CD4-positive, CD25-positive, alpha-beta regulatory T cell (primary cell): ENCODE data around the gene DOCK1. TPM values are rescaled to one million over a fixed set of nuclear protein-coding genes. Genes with fewer than 3 reads are reported as not detected.

ENCODE experiments used
- ATAC-seq, 2 donors: fragments of 150-1000 bp; cut with Tn5 transposase; one replicate each; pipeline ENCODE4 v1.10.0; 2021; ENCODE audit warnings: low read depth in 2 of 2, moderate number of reproducible peaks in 2 of 2, moderate library complexity in 1 of 2
- DNase-seq, 3 donors: peaks; one replicate each; pipeline versions ENCODE4 v3.0.0 to v3.0.0-alpha.2; 2012 to 2022; ENCODE audit warnings: mixed read lengths in 1 of 3
- H3K27ac ChIP-seq: one replicate; pipeline ENCODE4 v1.7.0; 2013; ENCODE audit warnings: mild to moderate bottlenecking, low read length; ENCODE audit not compliant: insufficient read depth, poor library complexity, severe bottlenecking
- H3K27me3 ChIP-seq: one replicate; pipeline ENCODE4 v1.7.0; 2013; ENCODE audit warnings: low read length; ENCODE audit not compliant: control insufficient read depth, insufficient read depth
- H3K36me3 ChIP-seq: one replicate; pipeline ENCODE4 v1.7.0; 2013; ENCODE audit warnings: mild to moderate bottlenecking, low read length, moderate library complexity; ENCODE audit not compliant: control insufficient read depth, insufficient read depth
- H3K4me1 ChIP-seq: 2 replicates; pipeline ENCODE4 v1.7.0; 2013; ENCODE audit warnings: mild to moderate bottlenecking, low read length; ENCODE audit not compliant: insufficient read depth, control insufficient read depth, poor library complexity, severe bottlenecking
- H3K4me3 ChIP-seq: one replicate; pipeline ENCODE4 v1.7.0; 2013; ENCODE audit warnings: low read depth, mild to moderate bottlenecking, low read length, moderate library complexity
- H3K9me3 ChIP-seq, 2 experiments: 1 replicate in 1 of 2; 2 replicates in 1 of 2; pipeline ENCODE4 v1.7.0; 2013; ENCODE audit warnings: low read length in 2 of 2, mild to moderate bottlenecking in 1 of 2, moderate library complexity in 1 of 2; ENCODE audit not compliant: control insufficient read depth in 2 of 2
- H3K27ac Mint-ChIP-seq, 3 donors: one replicate each; pipeline ENCODE4 v1.8.0; 2020 to 2022; ENCODE audit warnings: mild to moderate bottlenecking in 3 of 3, mixed read lengths in 3 of 3, moderate library complexity in 2 of 3
- H3K27me3 Mint-ChIP-seq: one replicate; pipeline ENCODE4 v1.8.0; 2022; ENCODE audit warnings: mild to moderate bottlenecking, mixed read lengths
- H3K36me3 Mint-ChIP-seq: one replicate; pipeline ENCODE4 v1.8.0; 2020; ENCODE audit warnings: mixed read lengths
- H3K4me1 Mint-ChIP-seq, 4 donors: one replicate each; pipeline ENCODE4 v1.8.0; 2020 to 2022; ENCODE audit warnings: mixed read lengths in 4 of 4, mild to moderate bottlenecking in 1 of 4
- H3K4me3 Mint-ChIP-seq, 4 donors: one replicate each; pipeline ENCODE4 v1.8.0; 2020 to 2022; ENCODE audit warnings: mild to moderate bottlenecking in 4 of 4, mixed read lengths in 4 of 4, moderate library complexity in 3 of 4
- H3K9me3 Mint-ChIP-seq, 7 donors: one replicate each; pipeline ENCODE4 v1.8.0; 2020 to 2022; ENCODE audit warnings: mixed read lengths in 7 of 7, mild to moderate bottlenecking in 3 of 7, moderate library complexity in 2 of 7
- polyA plus RNA-seq, 4 donors: library from polyadenylated mRNA; unstranded; fragments of 300-500 nt; fragmentation: Illumina TruSeq; gene quantifications; one replicate each; pipeline ENCODE4 v1.2.3, GENCODE V29; 2021
- total RNA-seq: library from RNA; stranded (reverse); gene quantifications from one replicate; pipeline ENCODE4 v1.2.3, GENCODE V29; 2022

The DOCK1 gene
- total and polyA plus RNA-seq, 5 donors from 2014 or later = 0.20 TPM; not detected in 4

DNA sequence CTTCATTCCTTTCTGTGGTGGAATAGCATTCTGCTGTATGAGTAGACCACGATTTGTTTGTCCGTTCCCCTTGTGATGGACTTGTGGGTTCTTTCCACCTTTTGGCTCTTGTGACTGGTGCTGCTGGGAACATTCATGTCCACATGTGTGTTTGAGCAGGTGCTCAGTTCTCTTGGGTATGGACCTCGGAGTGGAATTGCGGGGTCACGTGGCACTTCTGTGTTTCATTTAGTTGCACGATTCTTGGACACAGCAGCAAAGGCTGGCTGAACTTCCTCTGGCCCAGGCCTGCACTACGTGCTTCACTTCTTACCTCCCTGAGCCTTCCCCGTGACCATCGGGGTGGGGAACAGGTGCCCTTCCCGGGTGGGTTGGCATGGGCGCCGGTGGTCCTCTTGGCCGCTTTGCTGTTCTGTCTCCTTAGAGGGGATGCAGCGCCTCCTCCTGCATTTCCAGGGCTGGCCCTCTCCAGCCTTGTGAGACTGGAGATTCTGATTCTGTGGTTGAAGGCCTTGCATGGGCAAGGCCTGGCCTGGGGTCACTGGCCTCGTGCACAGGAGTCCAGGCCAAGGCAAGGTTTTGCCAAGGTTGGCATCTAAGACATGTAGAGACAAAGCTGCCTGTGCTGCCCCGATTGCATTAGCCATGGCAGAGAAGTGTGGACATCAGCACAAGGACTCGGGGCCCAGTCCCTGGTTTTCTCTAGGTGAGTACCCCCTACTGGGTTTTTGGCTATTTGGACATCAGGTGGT, 25.1 kb downstream of the DOCK1 start:
- Mint-ChIP-seq H3K27ac (no peak overlapping the region), H3K4me1 (no peaks in the 10 kb centered on the region), H3K4me3 (no peak overlapping the region), H3K27me3 (no peaks in the 10 kb centered on the region), H3K9me3 (peaks cover 0 to 7% (median 0%) of the 10 kb centered on the region in 7 donors), H3K36me3 (no peaks in the 10 kb centered on the region)
- H3K27ac ChIP-seq = no peak overlapping the region
- H3K27me3 ChIP-seq = no peaks in the 10 kb centered on the region
- no peaks in the 10 kb centered on the region for H3K9me3 ChIP-seq
- ATAC-seq = no peak
- H3K36me3 ChIP-seq = no peaks in the 10 kb centered on the region
- DNase-seq = no peak
- no peak overlapping the region for H3K4me3 ChIP-seq
- no peaks in the 10 kb centered on the region for H3K4me1 ChIP-seq

DNA sequence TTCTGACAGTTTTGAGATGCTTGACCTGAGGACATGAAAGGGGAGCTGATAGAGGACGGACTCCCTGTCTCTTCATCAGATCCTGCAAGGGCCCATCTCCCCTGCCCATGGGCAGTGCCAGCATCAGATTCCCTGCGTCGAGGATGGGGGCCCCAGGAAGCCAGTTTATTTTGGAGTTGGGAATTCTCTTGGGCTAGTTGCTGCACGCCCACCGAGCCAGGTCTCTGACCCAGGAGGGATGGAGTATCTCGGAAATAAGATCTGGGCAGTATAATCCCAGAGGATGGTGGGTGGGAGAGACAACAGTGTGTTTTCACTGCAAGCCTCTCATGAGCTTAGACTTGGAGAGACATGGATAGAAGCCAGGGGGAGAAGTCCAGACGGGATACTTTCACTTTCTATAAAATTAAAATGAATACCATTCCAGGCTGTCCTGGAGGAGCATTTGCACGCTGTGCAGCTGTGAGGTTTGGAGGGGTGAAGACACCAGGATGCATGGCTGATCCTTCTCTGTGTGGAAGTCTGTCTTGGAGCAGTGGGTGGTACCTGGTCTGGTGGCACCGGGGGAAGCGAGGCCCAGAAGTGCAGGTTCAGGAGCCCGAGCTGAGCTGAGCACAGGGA, 25.8 kb downstream of the DOCK1 start:
- Mint-ChIP-seq H3K27me3 (no peaks in the 10 kb centered on the region), H3K36me3 (no peaks in the 10 kb centered on the region), H3K9me3 (peaks cover 0 to 9% (median 0%) of the 10 kb centered on the region in 7 donors), H3K4me3 (no peak overlapping the region), H3K27ac (no peak overlapping the region), H3K4me1 (no peaks in the 10 kb centered on the region)
- DNase-seq = no peak
- Histone ChIP-seq H3K36me3 (no peaks in the 10 kb centered on the region), H3K4me1 (no peaks in the 10 kb centered on the region), H3K4me3 (no peak overlapping the region), H3K9me3 (no peaks in the 10 kb centered on the region), H3K27me3 (no peaks in the 10 kb centered on the region), H3K27ac (no peak overlapping the region)
- ATAC-seq = no peak

DNA sequence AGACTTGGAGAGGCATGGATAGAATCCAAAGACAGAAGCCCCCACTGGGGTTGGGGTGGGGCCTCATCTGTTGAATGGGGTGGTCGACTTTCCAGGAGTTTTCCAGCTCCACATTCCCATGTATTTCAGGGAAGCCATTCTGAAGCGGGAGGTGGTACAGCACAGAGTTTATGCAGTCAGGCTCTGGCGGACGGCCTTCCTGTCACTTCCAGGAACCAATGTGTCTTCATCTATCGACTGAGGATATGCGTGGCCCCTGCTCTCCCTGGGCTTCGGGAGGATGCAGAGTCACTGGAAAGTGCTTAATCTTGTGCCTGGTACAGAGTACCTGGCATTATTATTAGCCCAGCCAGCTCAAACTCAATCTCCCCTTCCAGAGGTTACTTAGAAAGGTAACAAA, 26.3 kb downstream of the DOCK1 start:
- Mint-ChIP-seq H3K27me3 (no peaks in the 10 kb centered on the region), H3K9me3 (peaks cover 0 to 9% (median 0%) of the 10 kb centered on the region in 7 donors), H3K27ac (no peak overlapping the region), H3K36me3 (no peaks in the 10 kb centered on the region), H3K4me3 (no peak overlapping the region), H3K4me1 (no peaks in the 10 kb centered on the region)
- ATAC-seq (no peak), DNase-seq (no peak)
- H3K4me3 ChIP-seq = no peak overlapping the region
- H3K36me3 ChIP-seq = no peaks in the 10 kb centered on the region
- no peaks in the 10 kb centered on the region for H3K4me1 ChIP-seq
- no peaks in the 10 kb centered on the region for H3K27me3 ChIP-seq
- H3K27ac ChIP-seq = no peak overlapping the region
- no peaks in the 10 kb centered on the region for H3K9me3 ChIP-seq

DNA sequence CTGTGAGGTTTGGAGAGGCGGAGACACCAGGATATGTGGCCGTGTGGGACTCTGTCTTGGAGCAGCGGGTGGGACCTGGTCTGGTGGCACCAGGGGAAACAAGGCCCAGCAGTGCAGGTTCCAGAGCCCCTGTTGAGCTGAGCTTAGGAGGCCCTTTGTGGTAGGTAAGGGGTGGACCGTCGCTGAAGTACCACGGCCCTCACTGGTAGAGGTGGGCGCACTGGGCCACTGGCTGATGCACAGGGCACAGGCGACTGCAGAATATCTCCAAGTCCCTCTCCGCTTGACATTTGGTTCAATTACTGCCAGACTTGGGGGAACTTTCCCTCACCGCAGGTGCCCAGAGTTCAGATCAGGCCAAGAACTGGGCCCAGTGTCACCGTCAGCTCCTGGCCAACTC, 27.3 kb downstream of the DOCK1 start:
- Mint-ChIP-seq H3K4me3 (no peak overlapping the region), H3K27me3 (no peaks in the 10 kb centered on the region), H3K4me1 (no peaks in the 10 kb centered on the region), H3K9me3 (peaks cover 0 to 9% (median 0%) of the 10 kb centered on the region in 7 donors), H3K27ac (peak overlapping the region in 1 of 3 donors; percentile 32), H3K36me3 (no peaks in the 10 kb centered on the region)
- Histone ChIP-seq H3K4me1 (no peaks in the 10 kb centered on the region), H3K4me3 (no peak overlapping the region), H3K27me3 (no peaks in the 10 kb centered on the region), H3K9me3 (no peaks in the 10 kb centered on the region), H3K36me3 (no peaks in the 10 kb centered on the region), H3K27ac (no peak overlapping the region)
- DNase-seq (no peak), ATAC-seq (no peak)

DNA sequence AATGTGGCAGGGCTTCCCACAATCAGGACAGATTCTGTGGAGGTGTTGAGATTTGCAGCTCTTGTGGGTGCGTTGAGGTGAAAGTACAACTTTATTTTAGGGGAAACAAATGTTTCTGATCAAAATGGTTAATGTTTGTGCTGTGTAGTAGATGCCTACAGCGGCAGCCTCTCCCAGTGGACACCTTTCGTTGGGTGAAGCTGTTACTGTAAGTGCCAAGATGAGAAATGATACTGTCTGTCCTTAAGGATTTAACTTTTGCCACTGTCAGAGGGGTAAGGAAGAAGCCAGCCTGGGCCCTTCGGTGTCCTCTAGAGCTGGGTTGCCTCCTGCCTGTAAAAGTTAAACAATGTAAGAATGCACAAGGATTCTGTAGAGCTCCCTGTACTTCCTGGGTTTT, 27.9 kb downstream of the DOCK1 start:
- DNase-seq = no peak
- Histone ChIP-seq H3K4me1 (no peaks in the 10 kb centered on the region), H3K9me3 (no peaks in the 10 kb centered on the region), H3K4me3 (no peak overlapping the region), H3K27ac (no peak overlapping the region), H3K36me3 (no peaks in the 10 kb centered on the region), H3K27me3 (no peaks in the 10 kb centered on the region)
- Mint-ChIP-seq H3K36me3 (no peaks in the 10 kb centered on the region), H3K9me3 (peaks cover 0 to 9% (median 0%) of the 10 kb centered on the region in 7 donors), H3K4me3 (no peak overlapping the region), H3K27ac (no peak overlapping the region), H3K4me1 (no peaks in the 10 kb centered on the region), H3K27me3 (no peaks in the 10 kb centered on the region)
- ATAC-seq = no peak

DNA sequence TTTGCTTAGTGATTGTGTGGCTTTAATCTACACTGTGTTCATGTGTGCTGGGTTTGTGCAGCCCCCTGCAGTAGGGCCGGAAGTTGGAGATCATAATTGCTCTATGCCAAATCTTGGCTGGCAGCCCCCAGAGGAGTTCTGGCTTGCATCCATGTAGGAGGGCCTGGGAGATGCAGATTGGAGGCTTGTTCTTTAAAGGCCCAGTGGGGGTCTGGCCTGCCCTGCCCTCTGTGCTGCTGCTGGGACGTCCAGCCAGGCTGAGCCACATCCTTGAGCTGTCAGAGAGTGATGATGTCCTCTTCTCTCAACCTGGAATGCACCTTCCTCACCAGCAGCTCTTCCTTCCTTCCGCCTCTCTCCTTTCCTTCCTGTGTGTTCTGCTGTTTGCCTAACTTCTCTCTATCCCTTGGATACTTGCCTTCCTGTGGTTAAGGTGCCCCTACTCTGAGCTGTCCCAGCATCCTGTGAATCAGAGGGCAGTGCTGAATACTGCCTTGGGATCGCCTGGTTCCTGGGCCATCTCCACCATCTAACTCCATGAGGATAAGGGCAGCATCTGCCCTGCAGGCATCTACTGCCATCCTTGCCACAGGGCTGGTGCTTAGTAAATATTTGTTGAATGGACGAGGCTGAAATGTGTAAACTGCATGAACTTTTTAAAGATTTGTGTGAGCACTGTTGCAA, 30.2 kb downstream of the DOCK1 start:
- Histone ChIP-seq H3K36me3 (no peaks in the 10 kb centered on the region), H3K27ac (no peak overlapping the region), H3K27me3 (no peaks in the 10 kb centered on the region), H3K9me3 (no peaks in the 10 kb centered on the region), H3K4me1 (no peaks in the 10 kb centered on the region), H3K4me3 (no peak overlapping the region)
- Mint-ChIP-seq H3K4me3 (no peak overlapping the region), H3K9me3 (peaks cover 0 to 7% (median 2%) of the 10 kb centered on the region in 7 donors), H3K36me3 (no peaks in the 10 kb centered on the region), H3K27me3 (no peaks in the 10 kb centered on the region), H3K4me1 (no peaks in the 10 kb centered on the region), H3K27ac (no peak overlapping the region)
- ATAC-seq (no peak), DNase-seq (no peak)

DNA sequence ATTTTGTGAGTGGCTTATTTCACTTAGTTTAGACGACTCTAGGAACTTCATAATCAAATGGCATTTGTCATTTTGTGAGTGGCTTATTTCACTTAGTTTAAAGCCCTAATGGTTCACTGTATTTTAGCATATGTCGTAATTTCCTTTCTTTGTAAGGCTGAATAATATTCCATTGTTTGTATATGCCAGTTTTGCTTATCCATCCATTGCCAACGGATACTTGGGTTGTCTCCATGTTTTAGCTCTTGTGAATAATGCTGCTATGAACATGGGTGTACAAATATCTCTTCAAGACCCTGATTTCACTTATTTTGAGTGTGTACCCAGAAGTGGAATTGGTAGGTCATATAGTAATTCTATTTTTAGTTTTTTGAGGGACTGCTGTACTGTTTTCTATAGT, 31.8 kb downstream of the DOCK1 start:
- Histone ChIP-seq H3K27ac (no peak overlapping the region), H3K4me1 (no peaks in the 10 kb centered on the region), H3K36me3 (no peaks in the 10 kb centered on the region), H3K9me3 (no peaks in the 10 kb centered on the region), H3K27me3 (no peaks in the 10 kb centered on the region), H3K4me3 (no peak overlapping the region)
- no peaks in the 10 kb centered on the region for H3K4me1 Mint-ChIP-seq
- no peaks in the 10 kb centered on the region for H3K27me3 Mint-ChIP-seq
- peaks cover 0 to 9% (median 2%) of the 10 kb centered on the region in 7 donors for H3K9me3 Mint-ChIP-seq
- no peak overlapping the region for H3K27ac Mint-ChIP-seq
- DNase-seq = no peak
- no peak for ATAC-seq
- H3K36me3 Mint-ChIP-seq = no peaks in the 10 kb centered on the region
- no peak overlapping the region for H3K4me3 Mint-ChIP-seq
